NCI-H2081 (cell line): ENCODE measurements around the gene RAB4B.
"Not testable (repeated sequence)": the region's sequence is repeated elsewhere in the genome, so short reads cannot be mapped to it uniquely, and the experiment has no call there.

Experiments used
- DNase-seq, 2 experiments: peaks; one replicate each; lab custom pipeline; 2025; lab: John Stamatoyannopoulos, UW

The RAB4B gene

DNA sequence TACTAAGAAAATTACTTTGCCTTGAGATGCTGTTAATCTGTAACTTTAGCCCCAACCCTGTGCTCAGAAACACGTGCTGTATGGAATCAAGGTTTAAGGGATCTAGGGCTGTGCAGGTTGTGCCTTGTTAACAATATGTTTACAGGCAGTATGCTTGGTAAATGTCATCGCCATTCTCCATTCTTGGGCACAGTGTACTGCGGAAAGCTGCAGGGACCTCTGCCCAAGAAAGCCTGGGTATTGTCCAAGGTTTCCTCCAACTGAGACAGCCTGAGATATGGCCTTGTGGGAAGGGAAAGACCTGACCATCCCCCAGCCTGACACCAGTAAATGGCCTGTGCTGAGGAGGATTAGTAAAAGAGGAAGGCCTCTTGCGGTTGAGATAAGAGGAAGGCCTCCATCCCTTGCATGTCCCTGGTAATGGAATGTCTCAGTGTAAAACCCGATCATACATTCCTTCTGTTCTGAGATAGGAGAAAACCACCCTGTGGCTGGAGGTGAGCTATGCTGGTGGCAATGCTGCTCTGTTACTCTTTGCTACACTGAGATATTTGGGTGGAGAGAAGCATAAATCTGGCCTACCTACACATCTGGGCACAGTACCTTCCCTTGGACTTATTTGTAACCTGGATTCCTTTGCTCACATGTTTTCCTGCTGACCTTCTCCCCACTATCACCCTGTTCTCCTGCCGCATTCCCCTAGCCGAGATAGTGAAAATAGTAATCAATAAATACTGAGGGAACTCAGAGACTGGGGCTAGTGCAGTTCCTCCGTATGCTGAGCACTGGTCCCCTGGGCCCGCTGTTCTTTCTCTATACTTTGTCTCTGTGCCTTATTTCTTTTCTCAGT is 44.9 kb downstream of the RAB4B start:
- not testable (repeated sequence) for DNase-seq

DNA sequence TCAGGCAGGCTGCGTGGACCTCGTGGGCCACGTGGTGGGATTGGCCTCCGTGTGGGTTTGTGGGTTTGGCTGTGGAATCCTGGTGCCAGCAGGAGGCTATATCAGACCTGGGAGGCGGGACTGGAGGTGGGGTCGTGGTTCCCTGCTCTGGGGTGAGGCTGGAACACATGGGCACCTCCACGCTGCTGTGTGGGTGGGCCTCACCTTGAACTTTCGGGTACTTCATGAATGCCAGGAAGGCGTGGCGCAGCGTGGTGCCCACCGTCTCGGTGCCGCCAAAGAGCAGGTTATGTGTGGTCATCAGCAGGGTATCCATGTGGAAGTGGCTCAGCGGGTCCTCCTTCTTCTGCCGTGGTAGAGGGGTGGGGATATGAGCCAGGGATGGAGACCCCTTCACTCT is 46.9 kb downstream of the RAB4B start:
- DNase-seq = not testable (repeated sequence)

DNA sequence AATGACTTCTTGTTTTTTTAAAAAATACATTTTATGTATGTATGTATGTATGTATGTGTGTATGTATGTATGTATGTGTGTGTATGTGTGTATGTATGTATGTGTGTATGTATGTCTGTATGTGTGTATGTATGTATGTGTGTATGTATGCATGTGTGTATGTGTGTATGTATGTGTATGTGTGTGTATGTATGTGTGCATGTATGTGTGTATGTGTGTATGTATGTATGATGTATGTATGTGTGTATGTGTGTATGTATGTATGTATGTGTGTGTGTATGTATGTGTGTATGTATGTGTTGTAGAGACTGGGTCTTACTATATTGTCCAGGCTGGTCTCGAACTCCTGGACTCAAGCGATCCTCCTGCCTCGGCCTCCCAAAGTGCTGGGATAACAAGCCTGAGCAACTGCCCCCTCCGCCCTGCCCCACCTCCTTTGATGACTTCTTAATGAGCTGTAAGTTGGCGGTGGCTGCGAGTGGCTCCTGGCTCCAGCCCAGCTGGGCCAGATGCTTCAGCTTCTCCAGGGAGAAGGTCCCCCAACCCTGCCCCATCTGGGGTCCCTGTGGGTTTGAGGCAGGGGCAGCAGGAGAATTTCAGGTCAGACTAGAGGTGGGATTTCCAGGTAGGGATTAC is 47.5 kb downstream of the RAB4B start:
- DNase-seq = not testable (repeated sequence)

DNA sequence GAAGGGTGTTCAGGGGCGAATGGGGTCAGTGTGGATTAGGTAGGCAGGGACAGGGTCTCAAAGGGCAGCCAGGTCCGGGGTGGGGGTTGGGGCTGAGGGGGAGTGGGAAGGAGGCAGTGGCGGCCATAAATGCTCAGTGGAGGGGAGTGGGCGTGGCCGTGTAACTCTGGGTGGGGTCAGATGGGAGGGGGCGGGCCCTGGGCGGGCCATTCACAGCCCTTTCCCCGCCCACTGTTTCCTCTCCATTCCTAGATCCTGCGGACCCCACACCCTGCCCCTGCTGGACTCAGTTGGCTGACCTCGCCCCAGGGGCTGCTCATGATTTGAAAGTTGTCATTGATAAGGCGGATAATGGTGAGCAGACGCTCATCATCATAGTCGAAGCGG is 48.3 kb downstream of the RAB4B start:
- not testable (repeated sequence) for DNase-seq

DNA sequence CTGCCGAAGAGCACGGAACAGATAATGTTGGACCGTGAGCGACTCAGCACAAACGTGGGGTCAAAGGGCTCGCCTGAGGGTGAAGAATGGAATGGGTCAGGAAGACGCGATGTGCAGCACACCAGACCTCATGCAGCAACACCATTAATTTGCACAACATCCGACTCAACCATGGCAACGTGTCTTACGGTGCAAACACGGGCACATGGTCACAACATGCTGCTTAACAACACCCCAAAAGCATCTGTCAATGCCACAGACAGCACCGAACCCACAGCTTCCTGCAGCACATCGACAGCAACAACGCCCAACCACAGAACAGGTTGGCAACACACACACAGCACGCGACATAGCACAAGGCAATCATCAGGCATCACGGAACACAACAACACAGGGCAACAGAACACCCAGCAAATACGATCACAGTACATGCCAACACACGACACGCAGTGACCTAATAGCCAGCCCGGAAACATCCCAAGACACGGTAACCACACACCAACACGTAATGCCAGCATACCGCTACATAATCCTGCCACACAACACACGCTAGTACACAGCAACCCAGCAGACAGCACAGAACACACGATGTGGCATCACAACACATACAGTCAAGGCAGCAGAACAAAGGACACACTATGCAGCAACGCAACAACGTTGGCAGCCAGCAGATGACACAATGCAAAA is 48.8 kb downstream of the RAB4B start:
- not testable (repeated sequence) for DNase-seq

DNA sequence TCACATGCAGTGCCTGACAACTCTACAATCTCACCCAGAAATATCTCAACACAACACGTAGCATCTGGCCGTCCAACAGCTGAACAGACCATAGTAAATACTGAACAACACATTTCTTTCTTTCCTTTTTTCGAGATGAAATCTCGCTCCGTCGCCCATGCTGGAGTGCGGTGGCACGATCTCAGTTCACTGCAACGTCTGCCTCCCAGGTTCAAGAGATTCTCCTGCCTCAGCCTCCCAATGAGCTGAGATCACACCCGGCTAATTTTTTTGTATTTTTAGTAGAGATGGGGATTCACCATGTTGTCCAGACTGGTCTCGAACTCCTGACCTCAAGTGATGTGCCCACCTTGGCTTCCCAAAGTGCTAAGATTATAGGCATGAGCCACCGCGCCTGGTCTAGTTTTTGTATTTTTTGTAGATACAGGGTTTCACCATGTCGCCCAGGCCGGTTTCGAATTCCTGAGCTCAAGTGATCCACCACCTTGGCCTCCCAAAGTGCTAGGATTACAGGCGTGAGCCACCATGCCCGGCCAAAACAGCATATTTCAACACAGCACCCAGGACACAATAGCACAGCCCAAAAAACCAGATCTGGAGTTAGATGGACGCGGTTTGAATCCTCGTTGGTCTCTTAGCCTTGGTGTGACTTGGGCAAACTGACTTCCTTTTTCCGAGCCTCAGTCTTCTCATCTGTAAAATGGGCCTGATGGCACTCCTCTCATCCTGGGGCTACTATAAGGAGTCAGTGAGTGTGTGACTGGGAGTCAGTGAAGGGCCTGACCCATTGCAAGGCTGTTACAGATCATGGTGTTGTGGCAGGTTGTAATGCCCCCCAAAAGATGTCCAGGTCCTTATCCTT is 49.6 kb downstream of the RAB4B start:
- no peak for DNase-seq

DNA sequence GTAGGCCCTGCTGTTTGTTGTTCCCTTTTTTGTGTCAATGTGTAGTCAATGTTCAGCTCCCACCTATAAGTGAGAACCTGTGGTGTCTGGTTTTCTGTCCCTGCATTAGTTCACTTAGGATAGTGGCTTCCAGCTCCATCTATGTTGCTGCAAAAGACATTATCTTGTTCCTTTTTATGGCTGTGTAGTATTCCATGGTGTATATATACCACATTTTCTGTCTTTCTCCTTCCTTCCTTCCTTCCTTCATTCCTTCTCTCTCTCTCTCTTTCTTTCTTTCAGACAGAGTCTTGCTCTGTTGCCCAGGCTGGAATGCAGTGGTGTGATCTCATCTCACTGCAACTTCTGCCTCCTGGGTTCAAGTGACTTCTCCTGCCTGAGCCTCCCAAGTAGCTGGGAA is 51.2 kb downstream of the RAB4B start:
- DNase-seq = no peak

DNA sequence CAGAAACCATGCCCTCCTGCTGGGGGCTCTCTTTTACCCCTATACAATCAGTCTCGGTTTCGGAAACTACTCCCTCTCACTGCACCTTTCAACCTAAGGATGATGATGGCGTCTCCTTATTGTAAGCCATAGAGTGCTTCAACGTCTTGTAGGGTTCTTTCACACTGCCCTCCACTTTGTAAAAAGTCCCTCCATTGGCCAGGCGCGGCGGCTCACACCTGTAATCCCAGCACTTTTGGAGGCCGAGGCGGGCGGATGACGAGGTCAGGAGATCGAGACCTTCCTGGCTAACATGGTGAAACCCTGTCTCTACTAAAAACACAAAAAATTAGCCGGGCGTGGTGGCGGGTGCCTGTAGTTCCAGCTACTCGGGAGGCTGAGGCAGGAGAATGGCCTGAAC is 52.7 kb downstream of the RAB4B start:
- not testable (repeated sequence) for DNase-seq

DNA sequence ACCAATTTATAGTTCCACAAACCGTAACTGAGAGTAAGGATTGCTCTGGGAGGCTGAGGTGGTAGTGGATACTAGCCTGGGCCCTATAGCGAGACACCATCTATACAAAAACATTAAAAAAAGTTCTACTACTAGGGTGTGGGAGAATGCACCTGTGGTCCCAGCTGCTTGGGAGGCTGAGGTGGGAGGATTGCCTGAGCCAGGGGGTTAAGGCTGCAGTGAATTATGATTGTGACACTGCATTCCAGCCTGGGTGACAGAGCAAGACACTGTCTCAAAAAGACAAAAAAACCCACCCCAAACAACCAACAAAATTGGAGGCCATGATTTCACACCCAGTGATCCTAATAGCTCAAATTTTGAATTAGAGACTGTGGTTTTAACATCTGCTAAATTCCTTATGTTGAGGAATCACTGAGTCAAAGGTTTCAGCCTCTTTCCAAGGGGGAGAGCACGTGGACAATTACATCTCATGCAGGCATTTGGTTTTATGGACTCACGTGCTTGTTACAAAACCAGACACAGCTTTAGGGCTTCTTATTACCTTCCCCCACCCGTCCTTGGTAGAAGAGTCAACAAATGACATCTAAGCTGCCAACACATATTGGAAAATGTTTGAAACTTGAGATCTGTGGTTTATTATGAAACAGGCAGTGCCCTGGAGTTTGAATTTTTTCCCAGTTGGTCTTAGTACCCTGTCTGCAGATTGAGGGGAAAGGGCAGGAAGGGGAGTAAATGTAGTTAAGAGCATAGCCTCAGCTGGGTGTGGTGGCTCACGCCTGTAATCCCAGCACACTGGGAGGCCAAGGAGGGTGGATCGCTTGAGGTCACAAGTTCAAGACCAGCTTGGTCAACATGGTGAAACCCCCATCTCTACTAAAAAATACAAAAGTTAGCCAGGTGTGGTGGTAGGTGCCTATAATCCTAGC is 53.7 kb downstream of the RAB4B start:
- DNase-seq = no peak

DNA sequence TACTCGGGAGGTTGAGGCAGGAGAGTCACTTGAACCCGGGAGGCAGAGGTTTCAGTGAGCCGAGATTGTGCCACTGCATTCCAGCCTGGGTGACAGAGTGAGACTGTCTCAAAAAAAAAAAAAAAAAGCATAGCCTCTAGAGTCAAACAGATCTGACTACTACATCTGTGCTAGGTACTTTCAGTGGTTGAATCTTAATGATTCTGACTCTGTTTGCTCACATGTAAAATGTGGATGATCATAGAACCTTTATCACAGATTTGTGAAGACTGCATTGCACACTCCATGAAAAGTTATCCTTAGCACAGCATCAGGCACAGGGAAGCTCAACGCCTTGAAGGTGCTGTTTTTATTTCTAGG is 54.4 kb downstream of the RAB4B start:
- DNase-seq = not testable (repeated sequence)

DNA sequence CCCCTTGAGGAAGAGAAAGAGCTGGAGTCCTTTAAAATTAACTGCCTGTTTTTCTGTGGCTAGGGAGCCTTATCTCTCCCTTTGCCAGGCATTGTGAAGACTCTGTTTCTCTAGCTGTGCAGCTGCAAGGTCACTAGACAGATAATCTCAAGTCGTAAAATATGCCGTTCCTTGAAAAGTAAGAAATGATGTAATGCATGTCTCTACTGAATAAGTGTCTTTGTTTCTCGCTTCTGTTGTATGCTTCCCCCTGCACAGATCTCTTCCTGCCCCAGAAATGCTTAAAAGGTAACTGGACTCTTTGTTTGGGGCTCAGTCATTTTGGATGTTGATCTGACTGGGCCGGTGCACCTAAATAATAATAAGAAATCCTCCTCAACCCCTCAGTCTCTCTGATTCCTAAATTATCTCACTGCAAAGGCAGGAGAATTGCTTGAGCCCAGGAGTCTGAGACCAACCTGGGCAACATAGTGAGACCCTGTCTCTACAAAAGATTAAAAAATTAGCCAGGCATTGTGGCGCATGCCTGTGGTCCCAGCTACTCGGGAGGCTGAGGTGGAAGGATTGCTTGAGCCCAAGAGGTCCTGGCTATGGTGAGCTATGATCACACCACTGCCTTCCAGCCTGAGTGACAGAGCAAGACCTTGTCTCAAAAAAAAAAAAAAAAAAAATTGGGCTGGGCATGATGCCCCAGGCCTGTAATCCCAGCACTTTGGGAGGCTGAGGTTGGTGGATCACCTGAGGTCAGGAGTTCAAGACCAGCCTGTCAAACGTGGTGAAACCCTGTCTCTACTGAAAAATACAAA is 55.9 kb downstream of the RAB4B start:
- DNase-seq = not testable (repeated sequence)

DNA sequence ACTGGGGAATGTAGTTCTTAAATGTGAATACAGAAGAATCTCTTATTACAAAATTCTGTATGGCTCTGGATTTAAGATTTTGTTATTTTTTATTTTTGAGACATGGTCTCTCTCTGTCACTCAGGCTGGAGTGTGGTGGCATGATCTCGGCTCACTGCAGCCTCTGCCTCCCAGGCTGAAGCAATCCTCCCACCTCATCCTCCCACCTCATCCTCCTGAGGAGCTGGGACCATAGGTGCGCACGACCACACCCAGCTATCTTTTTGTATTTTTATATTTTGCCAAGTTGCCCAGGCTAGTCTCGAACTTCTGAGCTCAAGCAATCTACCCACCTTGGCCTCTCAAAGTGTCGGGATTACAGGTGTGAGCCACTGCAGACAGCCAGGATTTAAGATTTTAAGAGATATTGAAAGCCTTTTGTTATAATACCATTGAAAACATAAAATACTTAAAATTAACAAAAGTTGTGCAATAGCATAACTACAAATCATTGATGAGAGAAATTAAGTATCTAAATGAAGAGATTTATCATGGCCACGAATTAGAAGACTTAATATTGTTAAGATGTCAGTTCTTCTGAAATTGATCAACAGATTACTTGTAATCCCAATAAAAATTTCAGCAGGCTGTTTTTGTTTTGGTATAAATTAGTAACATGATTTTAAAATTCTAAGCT is 58.8 kb downstream of the RAB4B start:
- no peak for DNase-seq

DNA sequence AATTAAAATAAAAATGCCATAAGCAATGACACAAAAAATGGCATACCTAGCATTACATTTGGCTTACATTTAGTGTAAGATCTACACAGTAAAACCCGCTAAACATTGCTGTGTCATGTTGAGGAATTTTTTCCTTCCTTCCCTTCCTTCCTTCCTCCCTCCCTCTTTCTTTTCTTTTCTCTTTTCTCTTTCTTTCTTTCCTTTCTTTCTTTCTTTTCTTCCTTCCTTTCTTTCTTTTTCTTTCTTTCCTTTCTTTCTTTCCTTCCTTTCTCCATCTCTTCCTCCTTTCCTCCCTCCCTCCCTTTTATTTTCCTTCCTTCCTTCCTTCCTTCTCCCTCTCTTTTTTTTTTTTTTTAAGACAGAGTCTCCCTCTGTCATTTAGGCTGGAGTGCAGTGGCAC is 60.4 kb downstream of the RAB4B start:
- not testable (repeated sequence) for DNase-seq

DNA sequence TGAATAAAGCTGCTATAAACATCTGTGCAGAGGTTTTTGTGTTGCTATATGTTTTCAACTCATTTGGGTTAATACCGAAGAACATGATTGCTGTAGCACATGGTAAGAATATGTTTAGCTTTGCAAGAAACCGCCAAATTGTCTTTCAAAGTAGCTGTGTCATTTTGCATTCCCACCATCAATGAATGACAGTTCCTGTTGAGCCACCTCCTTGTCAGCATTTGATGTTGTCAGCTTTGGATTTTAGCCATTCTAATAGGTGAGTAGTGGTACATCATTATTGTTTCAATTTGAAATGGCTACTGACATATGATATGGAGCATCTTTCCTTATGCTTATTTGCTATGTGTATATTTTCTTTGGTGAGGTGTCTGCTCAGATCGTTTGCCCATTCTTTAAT is 64.0 kb downstream of the RAB4B start:
- DNase-seq = not testable (repeated sequence)

DNA sequence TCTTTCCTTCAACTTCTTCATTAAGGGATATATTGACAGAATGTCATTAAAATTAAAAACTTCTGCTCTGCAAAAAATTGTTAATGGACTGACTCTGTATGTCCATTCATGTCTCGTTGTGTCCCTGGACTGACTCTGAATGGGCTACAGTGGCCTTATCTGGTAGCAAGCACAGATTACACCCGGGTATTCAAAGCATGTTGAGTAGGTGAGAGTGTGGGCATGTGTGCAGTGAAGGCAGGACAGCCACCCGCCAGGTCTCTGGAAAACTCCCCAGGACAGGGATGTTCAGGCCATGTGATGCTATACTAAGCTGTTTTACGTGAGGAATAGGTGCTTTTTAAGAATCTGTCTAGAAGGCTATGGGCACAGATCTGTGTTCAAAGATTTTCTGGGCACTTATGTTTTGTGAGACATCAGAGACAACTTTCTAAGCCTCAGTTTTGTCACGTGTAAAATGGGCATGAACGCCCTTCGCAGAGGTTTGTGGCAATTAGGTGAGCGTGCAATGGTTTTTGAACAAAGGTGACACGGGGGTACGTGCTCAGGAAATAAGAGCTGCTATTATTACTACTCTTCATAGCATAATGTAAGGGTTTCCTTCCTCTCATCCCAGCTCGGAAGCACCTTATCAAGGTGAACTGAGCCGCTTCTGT is 65.1 kb downstream of the RAB4B start:
- DNase-seq = not testable (repeated sequence)

DNA sequence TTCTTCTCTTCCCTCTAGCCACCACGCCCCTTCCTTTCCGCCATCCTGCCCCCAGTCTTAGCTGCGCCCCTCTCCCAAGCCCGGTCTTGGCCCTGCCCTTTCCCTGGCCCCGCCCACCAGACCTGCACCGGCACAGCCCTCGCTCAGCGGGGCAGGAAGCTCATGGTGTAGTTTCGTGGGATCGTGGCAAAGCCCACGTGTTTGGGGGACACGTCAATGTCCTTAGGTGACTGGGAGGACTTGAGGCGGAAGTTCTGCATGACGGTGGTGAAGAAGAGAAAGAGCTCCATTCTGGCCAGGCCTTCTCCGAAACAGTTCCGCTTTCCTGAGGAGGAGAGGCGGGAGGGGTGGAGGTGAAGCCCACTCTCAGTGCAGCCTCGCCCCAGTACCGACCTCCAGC is 65.6 kb downstream of the RAB4B start:
- not testable (repeated sequence) for DNase-seq
